Mononuclear cell (primary cell): Measurements from ENCODE around the gene RHOC. TPM values are rescaled to one million over a fixed set of nuclear protein-coding genes. Genes with fewer than 3 reads are reported as not detected.

Experiments
- H3K27me3 ChIP-seq: 2 replicates; pipeline ENCODE4 v1.6.0; 2011; ENCODE audit warnings: low read length, control low read depth; ENCODE audit not compliant: insufficient read depth
- H3K4me1 ChIP-seq: 2 replicates; pipeline ENCODE4 v1.5.1; 2011; ENCODE audit warnings: mild to moderate bottlenecking, low read length, control low read depth; ENCODE audit not compliant: insufficient read depth
- H3K4me3 ChIP-seq: 2 replicates; pipeline ENCODE4 v1.5.1; 2011; ENCODE audit warnings: mild to moderate bottlenecking, low read length, moderate library complexity
- H3K9me3 ChIP-seq: 2 replicates; pipeline ENCODE4 v1.5.1; 2011; ENCODE audit warnings: low read depth, mild to moderate bottlenecking, control low read depth, low read length
- total RNA-seq: library from RNA; depleted of rRNA; stranded (reverse); fragments of >200 nt; gene quantifications from one replicate; pipeline ENCODE4 v1.2.3, GENCODE V29; 2012

Gene RHOC
- total RNA-seq, 1 donor: 60.4 TPM

DNA sequence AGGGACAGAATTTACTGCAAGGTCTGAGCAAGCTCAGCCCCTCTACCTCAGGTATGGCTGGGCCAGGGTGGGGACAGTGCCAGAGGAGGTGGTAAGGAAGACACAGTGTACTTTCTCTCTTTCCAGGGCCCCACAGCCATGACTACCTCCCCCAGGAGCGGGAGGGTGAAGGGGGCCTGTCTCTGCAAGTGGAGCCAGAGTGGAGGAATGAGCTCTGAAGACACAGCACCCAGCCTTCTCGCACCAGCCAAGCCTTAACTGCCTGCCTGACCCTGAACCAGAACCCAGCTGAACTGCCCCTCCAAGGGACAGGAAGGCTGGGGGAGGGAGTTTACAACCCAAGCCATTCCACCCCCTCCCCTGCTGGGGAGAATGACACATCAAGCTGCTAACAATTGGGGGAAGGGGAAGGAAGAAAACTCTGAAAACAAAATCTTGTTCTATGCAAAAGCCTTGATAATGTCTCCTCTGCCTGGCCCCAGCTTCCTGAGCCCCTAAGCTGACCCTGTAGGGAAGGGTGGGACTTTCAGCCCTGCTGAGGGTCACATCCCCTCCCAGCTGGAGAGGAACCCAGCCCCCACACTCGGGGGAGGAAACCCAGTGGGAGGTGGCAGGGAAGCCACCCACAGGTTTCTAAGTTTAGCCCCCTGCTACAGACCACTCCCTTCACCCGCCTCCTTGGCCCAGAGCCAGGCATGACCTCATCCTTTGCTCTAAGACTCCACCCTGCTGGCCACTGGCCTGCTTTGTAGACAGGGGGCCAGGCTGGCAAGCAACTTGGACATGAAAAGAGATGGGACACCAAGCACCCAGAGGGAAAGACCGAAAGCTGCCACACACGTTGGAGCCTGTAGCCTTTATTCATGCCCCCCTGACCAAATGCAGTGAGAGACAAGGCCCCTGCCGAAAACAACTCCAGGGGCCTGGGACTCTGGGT lies 6.4 kb downstream of the RHOC start:
- Histone ChIP-seq H3K27me3 (no peaks in the 10 kb centered on the region), H3K9me3 (no peaks in the 10 kb centered on the region), H3K4me1 (peaks cover 58% of the 10 kb centered on the region), H3K4me3 (no peak overlapping the region)

DNA sequence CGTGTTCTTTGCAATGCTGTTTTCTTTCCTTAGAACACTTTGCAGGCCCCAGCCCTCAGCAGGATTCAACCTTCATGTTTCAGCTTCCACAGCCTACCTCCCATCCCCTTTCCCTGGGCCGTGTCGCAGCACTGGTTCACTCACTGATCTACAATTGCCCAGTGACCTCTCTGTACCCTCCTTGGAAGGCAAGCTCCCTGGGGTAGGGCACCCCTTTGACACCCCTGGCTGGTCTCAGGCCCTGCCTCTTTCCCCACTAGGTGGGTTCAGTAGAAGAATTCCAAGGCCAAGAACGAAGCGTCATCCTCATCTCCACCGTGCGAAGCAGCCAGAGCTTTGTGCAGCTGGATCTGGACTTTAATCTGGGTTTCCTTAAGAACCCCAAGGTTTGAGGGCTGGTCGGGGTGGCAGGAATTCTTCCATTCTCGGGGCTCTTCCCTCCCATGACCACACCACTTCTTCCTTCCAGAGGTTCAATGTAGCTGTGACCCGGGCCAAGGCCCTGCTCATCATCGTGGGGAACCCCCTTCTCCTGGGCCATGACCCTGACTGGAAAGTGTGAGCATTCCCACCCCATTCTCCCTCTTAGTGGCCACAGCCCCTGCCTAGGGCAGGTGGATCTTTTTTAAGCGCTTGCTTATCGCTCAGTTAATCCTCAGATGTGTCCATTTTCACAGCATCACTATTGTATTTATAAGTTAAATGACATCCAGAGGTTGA lies 7.3 kb downstream of the RHOC start:
- Histone ChIP-seq H3K4me3 (no peak overlapping the region), H3K9me3 (no peaks in the 10 kb centered on the region), H3K4me1 (peaks cover 48% of the 10 kb centered on the region), H3K27me3 (no peaks in the 10 kb centered on the region)

DNA sequence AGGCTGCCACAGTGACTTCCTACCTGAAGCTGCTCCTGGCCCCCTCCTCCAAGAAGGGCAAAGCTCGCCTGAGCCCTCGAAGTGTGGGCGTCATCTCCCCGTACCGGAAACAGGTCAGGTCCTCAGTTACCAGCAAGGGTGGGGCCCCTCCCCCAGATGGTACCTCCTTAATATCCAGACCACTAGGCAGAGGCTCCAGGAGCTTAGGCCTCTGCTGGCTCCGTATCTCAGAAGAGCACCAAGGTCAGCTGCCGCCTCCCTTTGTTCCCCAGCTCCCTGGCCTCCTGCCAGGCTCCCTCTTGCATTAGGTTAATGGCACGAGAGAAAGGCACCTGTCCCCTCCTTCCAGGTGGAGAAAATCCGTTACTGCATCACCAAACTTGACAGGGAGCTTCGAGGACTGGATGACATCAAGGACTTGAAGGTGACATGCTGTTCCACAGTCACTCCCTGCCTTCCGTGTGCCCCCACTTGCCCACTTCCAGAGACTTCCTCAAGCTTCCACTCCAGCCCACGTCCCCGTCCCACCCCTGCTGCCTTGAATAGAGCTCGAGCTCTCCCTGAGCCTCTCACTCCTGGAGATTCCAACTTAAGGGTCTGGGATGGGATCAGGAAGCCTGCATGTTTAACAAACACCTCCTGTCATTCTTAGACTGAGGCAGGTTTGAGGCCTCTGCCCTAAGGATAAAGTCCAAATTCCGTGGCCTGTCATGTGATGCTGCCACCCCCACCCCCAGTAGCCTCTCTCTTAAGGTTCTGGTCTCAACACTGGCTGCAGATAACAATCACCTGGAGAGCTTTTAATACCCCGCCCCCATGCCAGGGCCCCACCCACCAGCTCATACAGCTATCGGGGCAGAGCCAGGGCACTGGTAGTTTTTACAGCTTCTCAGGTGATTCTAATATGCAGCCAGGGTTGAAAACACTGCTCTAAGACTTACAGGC lies 8.3 kb downstream of the RHOC start:
- Histone ChIP-seq H3K4me3 (no peak overlapping the region), H3K9me3 (no peaks in the 10 kb centered on the region), H3K27me3 (no peaks in the 10 kb centered on the region), H3K4me1 (peaks cover 38% of the 10 kb centered on the region)

DNA sequence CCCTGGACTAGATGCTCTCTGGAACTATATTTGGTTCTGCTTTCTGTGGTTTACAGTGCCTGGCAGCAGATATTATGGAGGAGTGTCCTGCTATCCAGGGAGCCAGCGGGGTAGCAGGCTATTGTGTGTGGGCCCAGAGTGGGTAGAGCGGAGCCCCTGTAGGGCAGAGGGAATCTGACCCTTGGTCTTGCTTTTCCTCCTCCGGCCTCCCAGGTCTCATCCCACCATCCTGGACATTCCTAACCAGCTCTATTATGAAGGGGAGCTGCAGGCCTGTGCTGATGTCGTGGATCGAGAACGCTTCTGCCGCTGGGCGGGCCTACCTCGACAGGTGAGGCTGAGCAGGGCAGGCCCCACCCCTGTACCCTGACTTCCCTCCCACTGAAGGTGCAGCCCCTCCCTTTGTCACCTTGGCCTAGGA lies 9.1 kb downstream of the RHOC start:
- H3K9me3 ChIP-seq: no peaks in the 10 kb centered on the region
- H3K4me1 ChIP-seq: peaks cover 35% of the 10 kb centered on the region
- H3K27me3 ChIP-seq: no peaks in the 10 kb centered on the region
- no peak overlapping the region for H3K4me3 ChIP-seq

DNA sequence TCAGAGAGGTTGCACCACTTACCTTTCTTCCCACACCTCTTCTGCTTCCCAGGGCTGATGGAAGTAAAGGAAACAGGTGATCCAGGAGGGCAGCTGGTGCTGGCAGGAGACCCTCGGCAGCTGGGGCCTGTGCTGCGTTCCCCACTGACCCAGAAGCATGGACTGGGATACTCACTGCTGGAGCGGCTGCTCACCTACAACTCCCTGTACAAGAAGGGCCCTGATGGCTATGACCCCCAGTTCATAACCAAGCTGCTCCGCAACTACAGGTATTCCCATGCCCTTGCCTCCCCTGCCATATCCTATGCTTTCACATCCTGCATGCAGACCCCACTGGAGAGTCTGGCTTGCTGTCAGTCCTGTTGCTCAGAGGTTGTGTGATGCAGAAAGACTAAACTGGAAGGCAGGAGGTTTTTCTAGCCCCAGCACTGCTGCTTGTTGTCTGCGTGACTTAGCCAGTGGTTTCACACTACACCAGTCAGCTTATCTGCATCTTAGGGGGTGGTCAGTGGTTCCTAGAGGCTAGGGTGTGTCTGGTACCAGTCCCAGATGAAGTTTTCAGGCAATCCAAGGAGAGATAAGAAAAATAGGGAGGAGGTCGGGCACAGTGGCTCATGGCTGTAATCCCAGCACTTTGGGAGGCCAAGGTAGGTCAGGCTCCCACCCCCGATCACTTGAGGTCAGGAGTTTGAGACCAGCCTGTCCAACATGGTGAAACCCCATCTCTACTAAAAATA lies 10.2 kb downstream of the RHOC start:
- no peak overlapping the region for H3K4me3 ChIP-seq
- H3K27me3 ChIP-seq: no peaks in the 10 kb centered on the region
- no peaks in the 10 kb centered on the region for H3K9me3 ChIP-seq
- H3K4me1 ChIP-seq: peaks cover 24% of the 10 kb centered on the region

DNA sequence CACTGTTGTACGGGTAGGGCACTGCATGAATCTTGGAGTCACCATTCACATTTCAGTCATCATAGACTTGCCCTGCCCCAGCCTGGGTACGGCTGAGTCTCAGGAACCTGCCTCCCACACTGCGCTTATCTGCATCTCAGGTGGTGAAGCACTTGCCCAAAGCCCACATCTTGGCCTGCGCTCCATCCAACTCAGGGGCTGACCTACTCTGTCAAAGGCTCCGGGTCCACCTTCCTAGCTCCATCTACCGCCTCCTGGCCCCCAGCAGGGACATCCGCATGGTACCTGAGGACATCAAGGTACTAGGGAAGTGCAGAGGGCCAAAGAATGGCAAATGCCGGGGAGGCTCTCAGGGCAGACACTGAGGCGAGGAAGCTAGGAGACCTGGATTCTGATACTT lies 11.7 kb downstream of the RHOC start:
- Histone ChIP-seq H3K9me3 (no peaks in the 10 kb centered on the region), H3K4me1 (peaks cover 10% of the 10 kb centered on the region), H3K4me3 (no peak overlapping the region), H3K27me3 (no peaks in the 10 kb centered on the region)

DNA sequence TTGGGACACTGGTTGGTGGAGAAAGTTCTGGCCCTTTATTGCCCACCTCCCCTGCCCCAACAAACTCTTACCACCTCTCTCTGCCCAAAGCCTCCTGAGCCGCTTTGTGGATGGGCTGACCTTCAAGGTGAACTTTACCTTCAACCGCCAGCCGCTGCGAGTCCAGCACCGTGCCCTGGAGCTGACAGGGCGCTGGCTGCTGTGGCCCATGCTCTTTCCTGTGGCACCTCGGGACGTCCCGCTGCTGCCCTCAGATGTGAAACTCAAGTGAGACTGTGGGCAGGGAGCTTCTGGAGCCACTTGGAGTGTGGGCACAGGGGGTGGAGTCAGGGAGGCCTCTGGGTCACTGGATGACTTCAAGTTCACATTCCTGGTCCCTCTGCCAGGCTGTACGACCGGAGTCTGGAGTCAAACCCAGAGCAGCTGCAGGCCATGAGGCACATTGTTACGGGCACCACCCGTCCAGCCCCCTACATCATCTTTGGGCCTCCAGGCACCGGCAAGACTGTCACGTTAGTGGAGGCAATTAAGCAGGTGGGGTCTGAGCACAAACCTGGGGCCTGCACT lies 12.5 kb downstream of the RHOC start:
- Histone ChIP-seq H3K27me3 (no peaks in the 10 kb centered on the region), H3K4me1 (peaks cover 2% of the 10 kb centered on the region), H3K9me3 (no peaks in the 10 kb centered on the region), H3K4me3 (no peak overlapping the region)

DNA sequence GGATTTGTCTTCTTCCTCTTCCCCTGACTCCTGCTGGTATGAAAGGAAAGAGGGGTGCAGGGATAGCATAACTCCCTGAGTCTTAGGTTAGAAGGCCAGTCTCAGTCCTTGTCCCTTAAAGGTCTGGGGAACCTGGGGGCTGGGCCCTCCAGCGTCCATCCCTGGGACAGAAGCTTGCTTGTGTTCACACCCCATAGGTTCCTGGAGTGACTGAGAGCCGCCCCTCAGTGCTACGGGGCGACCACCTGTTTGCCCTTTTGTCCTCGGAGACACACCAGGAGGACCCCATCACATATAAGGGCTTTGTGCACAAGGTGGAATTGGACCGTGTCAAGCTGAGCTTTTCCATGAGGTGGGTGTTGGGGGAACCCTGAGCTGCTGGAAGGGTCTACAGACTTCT lies 13.1 kb downstream of the RHOC start:
- H3K4me3 ChIP-seq: no peak overlapping the region
- H3K9me3 ChIP-seq: no peaks in the 10 kb centered on the region
- H3K4me1 ChIP-seq: no peaks in the 10 kb centered on the region
- H3K27me3 ChIP-seq: no peaks in the 10 kb centered on the region

DNA sequence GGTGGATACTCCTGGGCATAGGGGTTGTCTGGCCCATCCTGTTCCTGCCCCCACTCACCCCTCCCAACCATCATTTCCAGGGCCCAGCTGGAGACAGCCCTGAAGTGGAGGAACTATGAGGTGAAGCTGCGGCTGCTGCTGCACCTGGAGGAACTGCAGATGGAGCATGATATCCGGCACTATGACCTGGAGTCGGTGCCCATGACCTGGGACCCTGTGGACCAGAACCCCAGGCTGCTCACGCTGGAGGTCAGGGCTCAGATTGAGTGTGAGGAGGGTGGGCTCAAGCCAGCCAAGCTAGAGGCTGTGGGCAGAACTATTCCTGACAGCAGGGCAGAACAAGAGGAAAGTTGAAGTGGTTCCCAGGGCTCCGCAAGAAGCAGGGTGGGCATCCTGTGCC lies 14.2 kb downstream of the RHOC start:
- Histone ChIP-seq H3K4me3 (no peak overlapping the region), H3K27me3 (no peaks in the 10 kb centered on the region), H3K9me3 (no peaks in the 10 kb centered on the region), H3K4me1 (no peaks in the 10 kb centered on the region)

DNA sequence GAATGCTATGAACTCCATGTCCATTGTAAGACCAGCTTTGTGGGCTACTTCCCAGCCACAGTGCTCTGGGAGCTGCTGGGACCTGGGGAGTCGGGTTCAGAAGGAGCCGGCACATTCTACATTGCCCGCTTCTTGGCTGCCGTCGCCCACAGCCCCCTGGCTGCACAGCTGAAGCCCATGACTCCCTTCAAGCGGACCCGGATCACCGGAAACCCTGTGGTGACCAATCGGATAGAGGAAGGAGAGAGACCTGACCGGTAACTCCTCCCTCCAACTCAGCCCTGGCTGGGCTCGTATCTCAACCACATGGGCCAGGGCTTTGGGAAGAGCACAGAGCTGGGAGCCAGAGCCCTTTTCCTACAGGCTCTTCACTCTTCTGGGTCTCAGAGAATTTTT lies 17.1 kb downstream of the RHOC start:
- Histone ChIP-seq H3K4me3 (no peak overlapping the region), H3K4me1 (no peaks in the 10 kb centered on the region), H3K9me3 (no peaks in the 10 kb centered on the region), H3K27me3 (no peaks in the 10 kb centered on the region)

DNA sequence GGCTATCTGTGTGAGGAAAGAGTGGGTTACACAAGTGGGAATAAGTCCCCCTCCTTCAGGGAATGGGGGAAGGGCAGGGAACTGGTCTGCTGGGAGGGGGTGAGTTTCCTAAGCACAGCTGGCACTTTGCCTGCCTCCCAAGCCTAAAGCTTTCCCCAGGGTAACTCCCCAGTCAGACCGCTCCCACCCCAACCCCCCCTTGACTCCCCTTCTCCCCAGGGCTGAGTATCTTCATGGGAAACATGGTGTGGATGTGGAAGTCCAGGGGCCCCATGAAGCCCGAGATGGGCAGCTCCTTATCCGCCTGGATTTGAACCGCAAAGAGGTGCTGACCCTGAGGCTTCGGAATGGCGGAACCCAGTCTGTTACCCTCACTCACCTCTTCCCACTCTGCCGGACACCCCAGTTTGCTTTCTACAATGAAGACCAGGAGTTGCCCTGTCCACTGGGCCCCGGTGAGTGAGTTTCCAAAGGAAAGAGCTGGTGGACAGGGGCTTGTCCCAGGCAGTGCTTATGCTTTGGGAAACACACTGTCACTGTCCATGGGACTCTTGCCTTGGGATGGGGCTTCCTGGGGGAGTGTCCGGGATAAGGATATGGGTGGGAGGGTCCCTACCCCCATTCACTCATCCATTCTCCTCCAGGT lies 17.6 kb downstream of the RHOC start:
- no peak overlapping the region for H3K4me3 ChIP-seq
- no peaks in the 10 kb centered on the region for H3K4me1 ChIP-seq
- H3K9me3 ChIP-seq: no peaks in the 10 kb centered on the region
- no peaks in the 10 kb centered on the region for H3K27me3 ChIP-seq

DNA sequence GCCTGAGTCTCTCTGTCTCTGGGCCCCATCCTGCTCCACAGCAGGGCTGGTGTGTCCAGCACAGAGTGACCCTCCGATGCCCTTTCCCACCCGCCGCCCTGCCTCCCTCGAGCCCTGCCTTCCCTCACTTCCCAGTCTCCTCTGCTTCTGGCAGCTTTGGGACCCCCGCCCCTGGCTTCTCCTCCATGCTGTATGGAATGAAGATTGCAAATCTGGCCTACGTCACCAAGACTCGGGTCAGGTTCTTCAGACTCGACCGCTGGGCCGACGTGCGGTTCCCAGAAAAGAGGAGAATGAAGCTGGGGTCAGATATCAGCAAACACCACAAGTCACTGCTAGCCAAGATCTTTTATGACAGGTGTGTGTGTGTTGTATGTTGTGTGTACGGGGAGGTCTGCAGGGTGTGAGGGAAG lies 18.1 kb downstream of the RHOC start:
- Histone ChIP-seq H3K4me3 (no peak overlapping the region), H3K9me3 (no peaks in the 10 kb centered on the region), H3K27me3 (no peaks in the 10 kb centered on the region), H3K4me1 (no peaks in the 10 kb centered on the region)

DNA sequence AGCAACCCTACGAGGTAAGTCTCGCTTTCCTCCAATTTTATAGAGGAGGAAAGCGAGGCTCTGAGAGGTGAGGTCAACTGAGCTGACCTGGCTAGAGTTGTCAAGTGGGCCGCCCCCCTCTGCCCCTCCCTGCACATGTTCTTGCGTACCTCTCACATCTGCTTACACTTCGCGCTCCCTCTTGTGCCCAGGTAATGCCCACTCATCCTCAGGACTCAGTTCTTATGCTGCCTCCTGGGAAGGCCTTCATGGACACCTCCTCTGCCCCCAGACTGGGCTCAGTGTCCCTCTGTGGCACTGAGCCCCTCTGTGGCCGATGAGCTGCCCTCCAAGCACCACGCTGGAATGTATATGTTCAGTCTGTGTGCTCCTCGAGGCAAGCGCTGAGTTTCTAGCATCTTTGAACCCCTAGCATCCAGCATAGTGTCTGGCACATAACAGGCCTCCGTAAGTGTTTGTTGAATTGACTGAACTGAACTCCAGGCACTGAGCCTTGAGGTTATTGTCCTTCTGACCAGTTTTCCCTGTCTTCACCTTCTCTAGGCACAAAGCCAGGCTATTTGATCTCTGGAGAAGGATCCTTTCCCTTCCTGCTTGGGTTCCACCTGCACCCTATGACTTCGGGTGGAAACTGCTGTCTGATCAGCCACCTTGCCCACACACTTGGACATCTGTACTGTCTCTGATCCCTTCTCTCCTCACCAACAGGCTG lies 19.0 kb downstream of the RHOC start:
- no peak overlapping the region for H3K4me3 ChIP-seq
- no peaks in the 10 kb centered on the region for H3K9me3 ChIP-seq
- no peaks in the 10 kb centered on the region for H3K27me3 ChIP-seq
- H3K4me1 ChIP-seq: no peaks in the 10 kb centered on the region
